GM23248 (cell line): ENCODE data around the gene EEF1A2.

Experiments used
- EZH2 ChIP-seq: fragments of 200-600 bp; sonication (generic); IDR thresholded peaks from 2 replicates; pipeline ENCODE4 v1.6.1; 2018; ENCODE audit warnings: antibody characterized with exemption, mild to moderate bottlenecking; ENCODE audit not compliant: insufficient read depth, poor library complexity, severe bottlenecking
- EZH2phosphoT487 ChIP-seq: fragments of 200-600 bp; sonication (generic); IDR thresholded peaks from 2 replicates; pipeline ENCODE4 v1.6.1; 2018; ENCODE audit warnings: antibody characterized with exemption, moderate library complexity, mild to moderate bottlenecking, low read depth; ENCODE audit not compliant: insufficient read depth

DNA sequence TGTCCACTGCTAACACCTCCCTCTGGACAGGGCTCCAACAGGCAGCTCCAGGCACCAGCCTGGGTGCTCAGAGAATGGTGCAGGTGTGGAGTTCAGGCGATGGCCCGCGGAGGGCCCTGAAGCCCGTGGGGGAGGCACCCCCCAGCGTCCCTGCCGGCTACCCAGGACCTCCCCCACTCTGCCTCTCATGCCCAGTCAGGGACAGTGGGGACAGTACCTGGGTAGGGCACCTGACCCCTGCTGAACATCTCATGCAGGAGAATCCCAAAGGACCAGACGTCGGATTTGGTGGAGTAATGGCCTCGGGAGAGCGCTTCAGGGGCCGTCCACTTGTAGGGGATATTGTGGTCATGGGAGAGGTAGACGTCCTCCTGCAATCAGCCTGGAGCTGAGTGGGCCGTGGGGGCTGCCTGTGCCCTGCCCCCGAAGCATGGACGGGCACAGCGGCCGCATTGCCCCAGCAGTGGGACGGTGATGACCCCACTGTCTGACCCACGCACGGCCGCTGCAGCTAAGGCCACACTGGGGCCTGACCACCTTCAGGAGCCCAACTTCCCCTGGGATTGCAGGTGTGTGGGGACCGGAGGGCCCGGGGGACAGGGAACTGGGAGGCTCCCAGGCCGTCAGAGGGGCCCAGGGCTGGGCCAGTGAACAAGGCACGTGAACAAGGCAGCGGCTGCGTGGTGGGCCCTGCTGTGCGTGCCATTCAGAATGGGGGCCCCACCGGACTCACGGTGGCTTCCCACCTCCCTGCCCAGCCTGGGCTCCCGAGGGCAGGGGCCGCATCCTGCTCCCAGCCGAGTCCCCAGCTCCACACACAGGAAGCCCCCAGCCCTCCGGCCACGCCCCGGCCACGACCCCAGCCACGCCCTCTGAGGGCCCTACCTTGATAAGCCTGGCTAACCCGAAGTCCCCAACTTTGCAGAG lies 31.2 kb upstream of the EEF1A2 start:
- TF ChIP-seq EZH2 = no peak
- TF ChIP-seq EZH2phosphoT487 = no peak
